HepG2 (cell line): Measurements from ENCODE around the gene CSNK2B. TPM values are rescaled to one million over a fixed set of nuclear protein-coding genes. Genes with fewer than 3 reads are reported as not detected.

Source experiments
- ATAC-seq: fragments of 200-7000 bp; cut with Tn5 transposase; 3 replicates; pipeline ENCODE4 v1.9.1; 2020; ENCODE audit warnings: mild to moderate bottlenecking, moderate library complexity
- BruUV-seq: library from RNA; stranded (reverse); fragments of 400-500 nt; replicated peaks from 2 replicates; lab custom pipeline; 2021; lab: Mats Ljungman, UMichigan
- CTCF ChIA-PET: fragments of 300-600 bp; formaldehyde crosslinking; extraction: SDS; loops from one replicate; lab custom pipeline; 2021; ENCODE audit warnings: low total read pairs, inconsistent platforms, low intra/inter-chr PET ratio; lab: Yijun Ruan, JAX
- POLR2A ChIA-PET: fragments of 350-600 bp; sonication (Branson Sonifier 250); formaldehyde crosslinking; loops from one replicate; lab custom pipeline; 2020; ENCODE audit warnings: antibody characterized with exemption, inconsistent platforms; lab: Yijun Ruan, JAX
- DNase-seq: peaks from one replicate; pipeline ENCODE4 v3.0.0-alpha.2; 2015; ENCODE audit warnings: low spot score
- FAIRE-seq: peaks from 3 replicates; lab custom pipeline; 2011; peaks lifted over from hg19 to GRCh38; lab: Jason Lieb, UNC
- H2AFZ ChIP-seq: one replicate; pipeline ENCODE4 v1.6.1; 2011; ENCODE audit warnings: low read length, inconsistent platforms
- H3K27ac ChIP-seq: fragments of 300-600 bp; 3 replicates; pipeline ENCODE4 v1.8.0; 2011; ENCODE audit warnings: mixed run types, mild to moderate bottlenecking, mixed read lengths, low read length, inconsistent platforms; ENCODE audit not compliant: insufficient read depth; ENCODE audit errors: extremely low read length
- H3K27me3 ChIP-seq, 2 experiments: fragments of 200-600 bp in 1 of 2; 2 replicates in 1 of 2; 3 replicates in 1 of 2; pipeline versions ENCODE4 v1.6.0 to v1.8.0; 2011; ENCODE audit warnings: low read length in 2 of 2, mild to moderate bottlenecking in 2 of 2, moderate library complexity in 2 of 2, inconsistent platforms in 1 of 2; ENCODE audit not compliant: insufficient read depth in 2 of 2, control insufficient read depth in 1 of 2
- H3K36me3 ChIP-seq, 2 experiments: fragments of 200-600 bp in 1 of 2; replicated peaks in 1 of 2; 2 replicates in 1 of 2; 3 replicates in 1 of 2; pipeline versions ENCODE4 v1.5.1 to v1.8.0; 2011; ENCODE audit warnings: low read length in 2 of 2, inconsistent platforms in 1 of 2; ENCODE audit not compliant: insufficient read depth in 2 of 2, control insufficient read depth in 1 of 2
- H3K4me1 ChIP-seq: 2 replicates; pipeline ENCODE4 v1.5.1; 2012; ENCODE audit warnings: low read length, inconsistent platforms; ENCODE audit not compliant: insufficient read depth
- H3K4me2 ChIP-seq: 2 replicates; pipeline ENCODE4 v1.6.0; 2011; ENCODE audit warnings: low read depth, low read length, inconsistent platforms
- H3K4me3 ChIP-seq, 3 experiments: fragments of 200-600 bp in 1 of 3; sonication (generic), shearing (Covaris generic) in 1 of 3; replicated peaks in 1 of 3; 2 replicates each; pipeline ENCODE4 v1.5.1; 2011 to 2016; ENCODE audit warnings: low read length in 3 of 3, inconsistent platforms in 2 of 3, low read depth in 2 of 3, mild to moderate bottlenecking in 2 of 3, control low read depth in 1 of 3, mixed read lengths in 1 of 3; ENCODE audit not compliant: insufficient read depth in 1 of 3
- H3K79me2 ChIP-seq: one replicate; pipeline ENCODE4 v1.6.1; 2011; ENCODE audit warnings: low read length, inconsistent platforms; ENCODE audit not compliant: insufficient read depth
- H3K9ac ChIP-seq: 2 replicates; pipeline ENCODE4 v1.6.0; 2011; ENCODE audit warnings: mild to moderate bottlenecking, low read depth, low read length, inconsistent platforms; ENCODE audit not compliant: insufficient read depth
- H3K9me3 ChIP-seq: 2 replicates; pipeline ENCODE4 v1.5.1; 2012; ENCODE audit warnings: mild to moderate bottlenecking, low read length
- H4K20me1 ChIP-seq: 2 replicates; pipeline ENCODE4 v1.6.0; 2011; ENCODE audit warnings: inconsistent platforms, mild to moderate bottlenecking, low read length, moderate library complexity; ENCODE audit not compliant: insufficient read depth
- SYNCRIP ChIP-seq: fragments of 200-400 bp; formaldehyde crosslinking; IDR thresholded peaks from 2 replicates; pipeline ENCODE4 v1.6.1; 2018; ENCODE audit warnings: mild to moderate bottlenecking, low read depth, low read length; ENCODE audit not compliant: insufficient read depth
- ZSCAN21 ChIP-seq: sonication (generic); formaldehyde crosslinking; IDR thresholded peaks from 2 replicates; pipeline ENCODE4 v1.8.0; 2022; ENCODE audit warnings: mild to moderate bottlenecking, missing genetic modification reagents, moderate library complexity, borderline replicate concordance
- WGBS: methylation state at CpG from one replicate; pipeline ENCODE4 v1.1.6; 2017; ENCODE audit warnings: low lambda C conversion rate; 5-methylcytosine and 5-hydroxymethylcytosine counted together
- in situ Hi-C: cut with HindIII; loops from 2 replicates; pipeline ENCODE4 v1.10.0; 2017; ENCODE audit warnings: low pct_unique_long_range_greater_than_20kb; ENCODE audit not compliant: extremely low pct_ligation_motif_present
- intact Hi-C: fragments of 100-400 bp; cut with micrococcal nuclease; formaldehyde crosslinking; loops from one replicate; pipeline ENCODE4 v1.10.0; 2022; ENCODE audit not compliant: unreplicated experiment
- polyA plus RNA-seq, 8 experiments: library from polyadenylated mRNA; depleted of rRNA in 3 of 8; stranded (reverse) in 7 of 8; unstranded in 1 of 8; fragments of >200 nt; fragmentation: Illumina TruSeq in 4 of 8; extraction: Trizol in 4 of 8; gene quantifications; 2 replicates each; pipeline versions ENCODE4 v1.2.1 to v1.2.3, GENCODE V29; 2011 to 2016; ENCODE audit warnings: low read depth in 4 of 8, missing spikeins in 1 of 8, mixed read lengths in 1 of 8; ENCODE audit not compliant: insufficient read depth in 1 of 8
- total RNA-seq, 5 experiments: library from RNA; depleted of rRNA; stranded (reverse); fragments of >200 nt; fragmentation: Illumina TruSeq; extraction: Trizol; gene quantifications; 2 replicates each; pipeline ENCODE4 v1.2.3, GENCODE V29; 2016; ENCODE audit warnings: low read depth in 1 of 5
- TF ChIP-seq, protein P1 (sequence below): sonication (generic); formaldehyde crosslinking; IDR thresholded peaks from 2 replicates; pipeline ENCODE4 v1.5.0; 2020; ENCODE audit warnings: mild to moderate bottlenecking, missing genetic modification reagents

Gene CSNK2B
- total and polyA plus RNA-seq, 2 of the 13 experiments (the other 11 are each of a cell fraction or from before 2014, with no cell fraction given) = 111 to 296 TPM

DNA sequence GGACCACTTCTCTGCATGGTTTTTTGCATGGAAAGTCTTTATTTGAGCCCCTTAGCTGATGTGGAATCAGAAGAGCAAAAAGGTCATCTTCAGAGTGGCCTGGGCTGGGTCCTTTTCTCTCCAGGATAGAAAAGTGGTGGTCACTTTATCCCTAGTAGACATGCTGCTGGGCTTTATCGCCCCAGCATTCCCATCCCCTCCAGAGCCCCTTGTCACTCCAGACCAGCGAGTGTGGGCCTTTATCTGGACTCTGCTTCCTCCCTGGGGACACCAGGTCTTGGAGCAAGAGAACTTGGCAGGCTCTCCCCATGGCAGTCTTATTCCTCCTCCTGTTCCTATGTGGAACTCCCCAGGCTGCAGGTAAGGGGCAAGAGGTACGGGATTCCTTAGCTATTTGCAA lies 40.7 kb downstream of the CSNK2B start, which contains the start of gene LY6G6F (continued):
- TF ChIP-seq SYNCRIP = no peak

DNA sequence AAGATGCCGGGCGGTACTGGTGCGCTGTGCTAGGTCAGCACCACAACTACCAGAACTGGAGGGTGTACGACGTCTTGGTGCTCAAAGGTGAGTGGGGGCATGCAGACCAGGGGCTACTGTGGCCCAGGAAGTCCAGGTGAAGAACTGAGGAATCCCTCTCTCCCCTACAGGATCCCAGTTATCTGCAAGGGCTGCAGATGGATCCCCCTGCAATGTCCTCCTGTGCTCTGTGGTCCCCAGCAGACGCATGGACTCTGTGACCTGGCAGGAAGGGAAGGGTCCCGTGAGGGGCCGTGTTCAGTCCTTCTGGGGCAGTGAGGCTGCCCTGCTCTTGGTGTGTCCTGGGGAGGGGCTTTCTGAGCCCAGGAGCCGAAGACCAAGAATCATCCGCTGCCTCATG lies 41.8 kb downstream of the CSNK2B start:
- H3K9ac ChIP-seq = no peak overlapping the region
- no peaks in the 10 kb centered on the region for H3K9me3 ChIP-seq
- 53% methylated on average over 10 of the region's 10 CpGs for WGBS
- H4K20me1 ChIP-seq = no peaks in the 10 kb centered on the region
- FAIRE-seq (no peak), ATAC-seq (no peak), DNase-seq (no peak)
- H3K27ac ChIP-seq = no peak overlapping the region
- H3K79me2 ChIP-seq = peaks cover 3% of the 10 kb centered on the region
- H3K27me3 ChIP-seq = peaks cover 8 to 35% of the 10 kb centered on the region in 2 experiments; a peak in 3 of 5 replicates
- H3K4me2 ChIP-seq = no peak overlapping the region
- H3K36me3 ChIP-seq = no peaks in the 10 kb centered on the region
- intact Hi-C loops (no loop called here), in situ Hi-C loops (no loop called here)
- no peak for TF ChIP-seq ZSCAN21 (CRISPR knock-in tag)
- TF ChIP-seq, protein P1, sequence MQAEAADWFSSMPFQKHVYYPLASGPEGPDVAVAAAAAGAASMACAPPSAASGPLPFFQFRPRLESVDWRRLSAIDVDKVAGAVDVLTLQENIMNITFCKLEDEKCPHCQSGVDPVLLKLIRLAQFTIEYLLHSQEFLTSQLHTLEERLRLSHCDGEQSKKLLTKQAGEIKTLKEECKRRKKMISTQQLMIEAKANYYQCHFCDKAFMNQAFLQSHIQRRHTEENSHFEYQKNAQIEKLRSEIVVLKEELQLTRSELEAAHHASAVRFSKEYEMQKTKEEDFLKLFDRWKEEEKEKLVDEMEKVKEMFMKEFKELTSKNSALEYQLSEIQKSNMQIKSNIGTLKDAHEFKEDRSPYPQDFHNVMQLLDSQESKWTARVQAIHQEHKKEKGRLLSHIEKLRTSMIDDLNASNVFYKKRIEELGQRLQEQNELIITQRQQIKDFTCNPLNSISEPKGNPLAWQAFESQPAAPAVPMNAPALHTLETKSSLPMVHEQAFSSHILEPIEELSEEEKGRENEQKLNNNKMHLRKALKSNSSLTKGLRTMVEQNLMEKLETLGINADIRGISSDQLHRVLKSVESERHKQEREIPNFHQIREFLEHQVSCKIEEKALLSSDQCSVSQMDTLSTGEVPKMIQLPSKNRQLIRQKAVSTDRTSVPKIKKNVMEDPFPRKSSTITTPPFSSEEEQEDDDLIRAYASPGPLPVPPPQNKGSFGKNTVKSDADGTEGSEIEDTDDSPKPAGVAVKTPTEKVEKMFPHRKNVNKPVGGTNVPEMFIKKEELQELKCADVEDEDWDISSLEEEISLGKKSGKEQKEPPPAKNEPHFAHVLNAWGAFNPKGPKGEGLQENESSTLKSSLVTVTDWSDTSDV (CRISPR knock-in tag) = 0 out of 2 replicates have a peak, but pooled peaks have one; percentile 70
- no peak overlapping the region for H3K4me3 ChIP-seq
- BruUV-seq = no TSS peak
- ChIA-PET CTCF (no interaction called here), POLR2A (interaction anchor here (1.2 kb wide), 1 partner anchor 238 kb away, joined by 3 read pairs; the partner anchor contains the start of gene CFB)
- H3K4me1 ChIP-seq = peaks cover 16% of the 10 kb centered on the region
- no peak overlapping the region for H2AFZ ChIP-seq
